DMS53 treated with DMSO at 0.1 percent for 48 hours (cell line): ENCODE measurements around the gene KCTD19.

Experiments
- DNase-seq: peaks from one replicate; lab custom pipeline; 2025; ENCODE audit not compliant: unreplicated experiment; lab: John Stamatoyannopoulos, UW

Gene KCTD19

GRCh38 chr16:67260426-67261063, 66.0 kb downstream of the KCTD19 start:
- peak; percentile 42 for DNase-seq

DNA sequence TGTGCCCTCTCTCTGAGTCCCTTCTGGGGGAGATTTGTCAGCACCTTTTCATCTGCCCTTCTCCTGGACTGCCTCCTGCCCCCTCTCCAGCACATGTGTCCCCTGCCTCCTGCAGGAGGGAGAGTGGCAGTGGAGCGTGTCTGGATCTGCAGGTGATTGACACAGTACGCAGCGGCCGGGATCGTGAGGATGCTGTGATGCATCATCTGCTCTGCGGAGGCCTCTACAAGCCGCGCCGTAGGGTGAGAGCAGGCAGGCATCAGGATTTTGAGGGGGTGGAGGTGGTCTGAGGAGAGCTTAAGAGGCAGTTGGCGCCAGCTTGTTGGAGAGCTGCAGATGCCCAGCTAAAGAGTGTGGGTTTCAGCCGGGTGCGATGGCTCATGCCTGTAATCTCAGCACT, 66.8 kb downstream of the KCTD19 start:
- no peak for DNase-seq

GRCh38 chr16:67258161-67258835, 68.2 kb downstream of the KCTD19 start:
- no peak for DNase-seq

DNA sequence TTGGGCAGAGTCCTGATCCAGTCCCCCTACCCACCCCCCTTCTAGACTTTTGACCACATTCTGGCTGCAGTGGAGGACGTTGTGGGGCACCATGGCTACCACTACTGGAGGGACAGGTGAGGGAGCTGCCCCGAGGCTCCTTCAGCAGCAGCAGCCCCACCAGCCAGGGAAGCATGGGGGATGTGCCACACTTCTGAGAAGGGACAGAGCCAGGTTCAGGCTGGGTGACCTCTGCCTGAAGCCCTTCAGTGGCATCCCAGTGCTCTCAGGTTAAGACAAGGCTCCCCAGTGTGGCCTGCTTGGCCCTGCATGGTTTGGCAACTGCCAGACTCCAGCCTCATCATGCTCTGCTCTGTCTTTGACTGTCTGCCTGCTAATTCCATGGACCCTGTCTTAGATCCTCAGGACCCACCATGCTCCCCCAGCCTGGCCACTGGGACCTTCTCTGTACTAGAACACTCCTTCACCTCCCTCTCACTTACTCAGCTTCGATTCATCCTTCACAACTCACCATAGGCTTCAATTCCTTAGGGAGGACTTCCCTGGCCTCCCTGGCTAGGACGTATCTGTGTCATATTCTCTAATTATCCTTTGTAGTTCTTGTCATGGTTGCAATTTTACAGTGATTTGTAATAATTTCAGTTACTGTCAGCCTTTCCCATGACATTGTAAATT, 68.9 kb downstream of the KCTD19 start:
- no peak for DNase-seq

DNA sequence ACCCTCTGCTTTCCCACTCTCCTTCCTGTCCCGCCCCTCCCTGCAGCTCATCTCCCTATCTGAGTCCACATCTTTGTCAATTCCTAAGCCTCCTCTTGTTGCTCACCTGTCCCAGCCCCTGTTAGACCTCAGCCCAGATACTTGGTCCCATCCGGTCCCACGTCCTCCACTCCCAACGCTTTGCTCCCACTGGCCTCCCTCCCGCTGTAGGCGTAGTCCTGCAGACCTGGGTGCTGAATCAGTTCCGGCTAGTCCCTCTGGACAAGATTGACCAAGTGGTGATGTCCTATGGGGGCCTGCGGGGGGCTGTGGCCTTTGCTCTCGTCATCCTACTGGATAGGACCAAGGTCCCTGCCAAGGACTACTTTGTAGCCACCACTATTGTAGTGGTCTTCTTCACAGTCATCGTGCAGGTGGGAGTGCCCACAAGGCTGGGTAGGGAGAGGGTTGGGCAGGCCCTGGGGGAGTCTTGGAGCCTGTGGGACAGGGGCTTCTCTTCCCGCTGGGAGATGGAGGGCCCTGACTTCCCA, 69.8 kb downstream of the KCTD19 start:
- DNase-seq: no peak

- DNase-seq: no peak
These were observed 70.9 kb downstream of the KCTD19 start for GRCh38 chr16:67255553-67256221.

DNA sequence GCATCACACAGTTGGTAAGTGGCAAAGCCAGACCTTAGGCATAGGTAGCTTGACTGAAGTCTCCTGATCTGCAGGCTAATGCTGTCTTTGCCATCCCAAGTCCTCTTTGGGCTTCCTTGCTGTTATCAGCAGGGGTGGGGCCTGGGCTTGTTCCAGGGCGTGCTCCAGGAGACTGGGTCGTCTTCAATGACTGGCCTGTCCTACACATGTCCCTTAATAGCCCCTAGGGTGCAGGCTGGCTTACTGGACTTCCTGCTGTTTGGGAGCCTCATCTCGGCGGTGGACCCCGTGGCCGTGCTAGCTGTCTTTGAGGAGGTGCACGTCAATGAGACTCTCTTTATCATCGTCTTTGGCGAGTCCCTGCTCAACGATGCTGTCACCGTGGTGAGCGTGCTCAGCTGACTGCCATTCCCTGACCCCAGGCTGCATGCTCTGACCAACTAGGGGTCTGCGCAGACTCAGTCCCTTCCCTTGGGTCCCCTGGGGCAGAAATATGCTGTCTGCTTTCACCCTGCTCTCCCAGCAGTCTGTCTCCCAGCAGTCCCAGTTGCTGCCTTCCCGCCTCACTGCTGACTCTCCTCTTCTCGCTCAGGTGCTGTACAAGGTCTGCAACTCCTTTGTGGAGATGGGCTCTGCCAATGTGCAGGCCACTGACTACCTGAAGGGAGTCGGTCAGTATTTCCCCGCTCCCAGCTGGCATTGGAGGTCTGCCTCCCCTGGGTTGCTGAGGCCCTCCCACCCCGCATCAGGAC, 71.6 kb downstream of the KCTD19 start:
- no peak for DNase-seq

DNA sequence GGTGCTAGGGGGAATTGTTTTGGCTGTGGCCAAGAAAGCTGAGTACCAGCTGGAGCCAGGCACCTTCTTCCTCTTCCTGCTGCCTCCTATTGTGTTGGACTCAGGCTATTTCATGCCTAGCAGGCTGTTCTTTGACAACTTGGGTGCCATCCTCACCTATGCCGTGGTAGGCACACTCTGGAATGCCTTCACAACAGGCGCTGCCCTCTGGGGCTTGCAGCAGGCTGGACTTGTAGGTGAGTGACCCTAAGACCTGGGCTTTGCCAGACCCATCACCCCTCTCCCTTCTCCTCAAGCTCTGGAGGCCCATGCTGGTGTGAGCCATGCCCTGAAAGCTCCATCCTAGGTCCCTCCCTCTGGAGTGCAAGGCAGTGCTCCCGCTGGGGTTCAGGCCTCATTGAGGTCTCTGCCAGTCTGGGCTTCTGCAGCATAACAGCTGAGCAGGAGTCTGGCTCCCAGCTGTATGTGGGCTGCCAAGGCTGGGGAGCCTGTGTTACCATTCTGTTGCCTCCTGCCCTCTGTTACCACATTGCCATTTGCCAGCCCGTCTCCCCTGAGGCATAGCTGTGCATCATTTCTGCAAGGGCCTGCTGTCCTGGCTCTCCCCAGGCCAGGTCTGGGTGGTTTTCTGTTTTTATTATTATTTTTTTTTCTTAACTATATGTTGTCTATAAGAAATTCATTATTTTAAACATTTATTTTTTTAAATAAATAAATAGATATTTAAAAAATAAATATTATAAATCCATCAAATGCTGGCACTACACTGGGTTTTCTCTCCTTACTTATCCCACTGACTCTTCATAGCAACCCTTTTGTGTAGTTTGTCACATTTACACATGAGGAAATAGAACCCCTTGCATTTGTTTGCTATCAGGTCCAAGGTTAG, 73.7 kb downstream of the KCTD19 start:
- no peak for DNase-seq

DNA sequence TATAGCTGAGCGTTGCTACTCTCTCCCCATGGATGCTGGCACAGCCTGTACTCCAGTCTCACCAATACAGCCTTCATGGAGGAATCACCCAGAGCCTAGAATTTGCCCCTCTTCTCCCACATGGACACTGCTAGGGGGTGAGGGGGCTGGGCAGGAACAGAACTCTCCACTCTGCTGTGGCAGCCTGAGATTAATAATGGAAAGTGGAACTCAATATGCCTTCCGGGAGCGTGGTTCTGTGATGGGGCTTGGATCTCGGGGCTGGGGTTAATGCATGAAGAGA, 76.6 kb downstream of the KCTD19 start:
- no peak for DNase-seq

GRCh38 chr16:67249178-67250044, 77.1 kb downstream of the KCTD19 start:
- DNase-seq: no peak

DNA sequence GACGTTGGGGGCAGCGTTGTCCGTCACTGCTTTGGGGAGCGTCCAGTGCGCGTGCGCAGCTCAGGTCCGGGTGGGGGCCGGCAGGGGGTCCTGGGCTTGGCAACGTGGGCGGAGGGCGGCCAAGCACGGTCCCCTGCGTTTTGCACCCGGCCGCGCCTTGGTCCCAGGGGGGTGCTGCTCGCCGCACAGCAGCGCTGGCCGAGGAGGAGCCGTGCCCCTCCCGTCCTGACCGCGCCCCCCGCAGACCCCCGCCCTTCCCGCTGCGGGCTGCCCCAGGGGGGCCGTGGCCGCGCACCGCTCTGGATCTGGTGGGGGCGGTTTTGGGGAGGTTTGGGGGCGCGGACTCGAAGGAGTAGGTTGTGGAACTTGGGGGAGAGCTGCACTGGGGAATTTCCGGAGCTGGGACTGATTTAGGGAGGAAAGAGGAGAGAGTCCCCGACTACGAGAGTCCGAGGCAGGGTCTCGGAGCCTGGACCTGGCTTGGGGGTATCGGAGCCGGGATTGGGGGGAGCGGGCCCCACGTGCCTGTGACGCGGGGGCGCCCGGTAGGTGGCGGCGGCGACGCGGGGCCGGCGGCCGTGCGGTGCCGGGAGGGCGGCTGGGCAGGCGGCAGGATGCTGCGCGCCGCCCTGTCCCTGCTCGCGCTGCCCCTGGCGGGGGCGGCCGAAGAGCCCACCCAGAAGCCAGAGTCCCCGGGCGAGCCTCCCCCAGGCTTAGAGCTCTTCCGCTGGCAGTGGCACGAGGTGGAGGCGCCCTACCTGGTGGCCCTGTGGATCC, 78.0 kb downstream of the KCTD19 start, which contains the start of gene SLC9A5:
Gene SLC9A5, plus strand, starts transcription at position 579 of the 777 bp plus-strand sequence. Its CDS starts 36 bp downstream, at position 615.
- no peak for DNase-seq

DNA sequence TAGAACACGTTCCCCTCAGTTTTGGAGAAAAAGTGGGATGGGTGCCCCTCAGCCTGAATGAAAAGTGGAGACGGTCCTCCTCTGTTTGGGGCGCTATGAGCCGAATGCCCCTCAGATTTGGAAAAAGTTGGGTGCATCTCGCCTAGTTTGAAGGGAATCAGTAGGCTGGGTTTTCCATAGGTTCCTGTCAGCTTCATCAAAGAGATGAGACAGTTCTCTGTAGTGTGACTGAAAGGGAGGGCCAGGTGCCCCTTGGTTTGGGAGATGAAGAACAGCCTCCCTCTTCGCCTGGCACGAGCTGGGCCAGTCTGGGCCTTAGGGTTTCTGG, 78.5 kb downstream of the KCTD19 start:
- no peak for DNase-seq

DNA sequence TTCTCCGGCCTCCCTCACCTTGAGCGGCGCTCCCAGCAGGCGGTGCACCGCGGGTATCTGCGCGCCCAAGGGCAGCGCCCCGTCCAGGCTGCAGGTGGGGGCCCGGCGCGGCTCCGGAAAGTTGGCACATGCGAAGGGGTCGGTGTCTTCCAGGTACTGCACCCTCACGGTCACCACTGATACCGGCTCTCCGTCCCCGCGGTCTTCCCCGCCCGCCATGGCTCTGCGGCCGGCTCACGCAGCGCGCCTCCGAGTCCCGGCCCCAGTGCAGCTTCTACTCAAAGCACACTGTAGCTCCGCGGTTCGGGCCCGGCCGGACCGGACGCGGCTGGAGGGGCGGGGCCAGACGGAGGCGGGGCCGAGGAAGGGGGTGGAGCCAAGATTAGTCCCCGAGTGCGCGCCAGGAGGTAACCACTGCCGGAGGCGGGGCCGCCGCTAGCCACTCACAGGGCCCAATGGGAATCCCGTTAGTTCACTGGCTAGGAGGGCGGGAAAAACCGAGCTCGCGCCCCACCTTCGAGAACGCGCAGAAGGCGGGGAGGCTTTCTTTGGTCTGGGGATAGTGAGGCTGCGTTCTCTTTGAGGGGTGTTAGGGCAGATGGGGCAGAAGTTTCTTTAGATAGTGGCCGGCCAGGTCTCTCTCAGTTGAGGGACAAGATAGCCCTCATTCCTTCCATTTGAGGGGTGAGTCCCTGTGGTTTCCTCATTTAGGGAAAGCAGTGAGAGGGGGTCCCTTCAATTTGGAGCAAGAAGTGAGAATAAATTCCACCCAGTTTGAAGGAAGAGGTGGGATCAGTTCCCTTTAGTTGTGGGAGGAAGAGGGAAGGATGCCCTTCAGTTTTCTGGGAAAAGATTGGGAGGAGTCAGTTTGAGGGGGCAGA, 79.1 kb downstream of the KCTD19 start, which contains the start of gene FHOD1:
Gene FHOD1, minus strand, starts transcription at position 290 of the 881 bp plus-strand sequence. Its CDS starts 71 bp downstream, at position 219.
- DNase-seq: peak; percentile 71

DNA sequence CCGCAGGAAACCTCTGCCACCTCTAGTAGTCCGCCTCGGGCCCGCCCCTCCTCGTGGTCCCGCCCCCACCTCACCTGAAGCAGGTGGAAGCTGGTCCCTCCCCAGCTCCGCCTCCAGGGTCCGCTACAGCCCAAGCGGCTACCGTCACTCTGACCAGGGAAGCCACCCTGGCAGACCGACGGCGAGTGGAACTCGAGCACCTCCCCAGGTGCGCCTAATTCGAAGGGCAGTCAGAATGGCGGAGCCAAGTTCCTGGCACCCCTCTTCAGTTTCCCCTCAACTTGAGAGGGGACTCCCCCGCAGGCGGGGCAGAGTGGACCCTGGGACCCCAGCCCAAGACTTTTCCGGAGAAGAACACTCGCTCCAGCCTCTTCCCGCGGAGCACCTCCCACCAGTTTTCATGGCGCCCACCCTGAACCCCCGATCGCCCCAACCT, 79.8 kb downstream of the KCTD19 start:
- peak; percentile 81 for DNase-seq

DNA sequence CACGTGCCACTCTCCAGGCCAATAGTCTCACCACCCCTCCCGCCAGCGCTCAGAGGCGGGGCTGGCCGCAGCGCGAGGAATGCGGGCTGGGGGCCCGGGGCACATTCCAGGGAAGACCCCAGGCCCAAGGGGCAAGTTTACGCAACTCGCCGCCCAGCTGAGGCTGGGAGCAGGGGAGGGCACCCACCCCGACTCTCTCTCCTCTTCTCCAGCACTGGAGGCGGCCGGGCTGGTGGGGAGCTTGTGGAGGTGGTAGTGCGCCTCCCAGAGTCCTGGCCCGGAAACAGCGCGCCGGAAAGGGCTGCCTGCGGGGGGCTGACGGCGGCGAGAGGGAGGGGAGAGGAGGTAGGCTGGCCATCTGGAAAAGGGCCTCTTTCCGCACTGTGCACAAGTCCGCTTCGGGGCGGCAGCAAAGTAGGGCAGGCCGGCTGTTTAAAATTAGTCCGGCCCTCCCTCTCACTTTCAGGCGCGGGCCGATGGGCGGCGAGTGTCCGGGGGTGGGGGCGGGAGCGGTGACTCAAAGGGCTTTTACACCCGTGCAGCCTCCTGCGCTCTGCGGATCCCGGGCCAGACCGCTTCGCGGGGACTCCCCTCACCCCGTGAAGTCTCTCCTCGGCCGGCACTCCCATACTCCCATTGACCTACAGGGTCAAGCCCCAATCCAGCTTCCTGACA, 80.3 kb downstream of the KCTD19 start:
- peak; percentile 53 for DNase-seq

DNA sequence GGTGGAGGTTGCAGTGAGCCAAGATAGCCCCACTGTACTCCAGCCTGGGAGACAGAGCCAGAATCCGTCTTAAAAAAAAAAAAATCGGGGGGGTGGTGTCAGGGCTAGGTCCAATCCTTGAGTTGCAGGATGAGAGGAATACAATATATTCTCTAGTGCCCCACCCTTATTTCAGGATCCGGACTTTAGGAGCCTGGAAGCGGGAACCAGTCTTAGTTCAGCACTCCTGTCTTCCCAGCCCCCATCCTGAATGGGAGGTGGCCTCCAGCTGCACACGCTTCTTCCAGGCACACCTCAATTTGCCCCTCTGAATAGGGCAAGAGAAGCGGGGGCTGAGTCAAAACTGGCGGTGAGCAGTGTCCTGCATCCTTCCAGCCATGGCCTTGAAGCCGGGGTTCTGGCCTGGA, 80.9 kb downstream of the KCTD19 start:
- DNase-seq: no peak

DNA sequence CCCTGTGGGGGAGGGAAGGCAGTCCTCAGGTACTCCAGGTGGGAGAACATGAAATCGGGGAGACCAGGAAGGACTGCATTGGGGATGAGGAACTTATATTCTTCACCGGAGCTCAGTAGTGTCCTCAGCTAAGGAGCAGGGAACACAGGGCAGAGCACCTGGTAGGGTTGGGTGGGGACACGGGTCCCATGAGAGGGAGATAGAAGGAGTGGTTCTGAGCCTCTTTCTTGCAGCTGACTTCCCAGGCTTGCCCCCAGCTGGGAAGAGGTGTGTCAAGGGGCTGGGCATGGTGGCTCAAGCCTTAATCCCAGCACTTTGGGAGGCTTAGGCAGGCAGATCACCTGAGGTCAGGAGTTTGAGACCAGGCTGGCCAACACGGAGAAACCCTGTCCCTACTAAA, 81.4 kb downstream of the KCTD19 start:
- no peak for DNase-seq
